Measurements from ENCODE around the gene CCDC159. TPM values are rescaled to one million over a fixed set of nuclear protein-coding genes. Genes with fewer than 3 reads are reported as not detected.

CCDC159 gene
- total and polyA plus RNA-seq, 3 experiments from 2014 or later: 14.2 to 30.1 (median 14.6) TPM

Other genes with a start within 250 kb of the CCDC159 start
- 10 to 100 TPM; 35.3 to 37.2 TPM for gene SPC24, start 190.7 kb upstream of the CCDC159 start, total RNA-seq
- not detected for gene SPC24, start 190.7 kb upstream of the CCDC159 start, polyA plus RNA-seq
- 1 to 10 TPM; 2.0 to 2.3 TPM for gene KANK2, start 149.0 kb upstream of the CCDC159 start, total RNA-seq
- 0.16 TPM for gene KANK2, start 149.0 kb upstream of the CCDC159 start, polyA plus RNA-seq
- not detected for gene ANGPTL8, start 106.9 kb upstream of the CCDC159 start, total RNA-seq
- gene ANGPTL8, start 106.9 kb upstream of the CCDC159 start, polyA plus RNA-seq: not detected
- gene DOCK6, start 84.0 kb upstream of the CCDC159 start, total RNA-seq: 1 to 10 TPM; 2.3 to 3.5 TPM
- gene DOCK6, start 84.0 kb upstream of the CCDC159 start, polyA plus RNA-seq: 0.71 TPM
- not detected for gene TSPAN16, start 50.4 kb upstream of the CCDC159 start, total RNA-seq
- gene TSPAN16, start 50.4 kb upstream of the CCDC159 start, polyA plus RNA-seq: not detected
- 1 to 10 TPM; 3.2 to 4.5 TPM for gene RAB3D, start 6.9 kb upstream of the CCDC159 start, total RNA-seq
- 3.7 TPM for gene RAB3D, start 6.9 kb upstream of the CCDC159 start, polyA plus RNA-seq
- 10 to 100 TPM; 24.8 to 30.5 TPM for gene TMEM205, start 251 bp upstream of the CCDC159 start, total RNA-seq
- gene TMEM205, start 251 bp upstream of the CCDC159 start, polyA plus RNA-seq: 75.9 TPM
- gene PLPPR2, start 8.9 kb downstream of the CCDC159 start, total RNA-seq: 1 to 10 TPM; 2.1 to 2.2 TPM
- 1.2 TPM for gene PLPPR2, start 8.9 kb downstream of the CCDC159 start, polyA plus RNA-seq
- 1 to 10 TPM; 2.1 to 2.2 TPM for gene SWSAP1, start 28.1 kb downstream of the CCDC159 start, total RNA-seq
- 7.0 TPM for gene SWSAP1, start 28.1 kb downstream of the CCDC159 start, polyA plus RNA-seq
- 1 to 10 TPM; 3.4 to 3.6 TPM for gene EPOR, start 37.8 kb downstream of the CCDC159 start, total RNA-seq
- gene EPOR, start 37.8 kb downstream of the CCDC159 start, polyA plus RNA-seq: 8.0 TPM
- not detected for gene RGL3, start 72.8 kb downstream of the CCDC159 start, total RNA-seq
- gene RGL3, start 72.8 kb downstream of the CCDC159 start, polyA plus RNA-seq: not detected
- under 1 TPM; 0.11 to 0.24 TPM for gene ODAD3, start 88.6 kb downstream of the CCDC159 start, total RNA-seq
- not detected for gene ODAD3, start 88.6 kb downstream of the CCDC159 start, polyA plus RNA-seq
- 100 to 1,000 TPM; 262 to 272 TPM for gene PRKCSH, start 89.1 kb downstream of the CCDC159 start, total RNA-seq
- 60.7 TPM for gene PRKCSH, start 89.1 kb downstream of the CCDC159 start, polyA plus RNA-seq
- gene ELAVL3, start 134.5 kb downstream of the CCDC159 start, total RNA-seq: not detected
- gene ELAVL3, start 134.5 kb downstream of the CCDC159 start, polyA plus RNA-seq: not detected
- gene ZNF653, start 159.3 kb downstream of the CCDC159 start, total RNA-seq: 10 to 100 TPM; 12.6 to 13.3 TPM
- 5.1 TPM for gene ZNF653, start 159.3 kb downstream of the CCDC159 start, polyA plus RNA-seq
- 10 to 100 TPM; 59.6 to 61.0 TPM for gene ECSIT, start 182.6 kb downstream of the CCDC159 start, total RNA-seq
- gene ECSIT, start 182.6 kb downstream of the CCDC159 start, polyA plus RNA-seq: 31.4 TPM
- not detected for gene CNN1, start 192.3 kb downstream of the CCDC159 start, total RNA-seq
- not detected for gene CNN1, start 192.3 kb downstream of the CCDC159 start, polyA plus RNA-seq
- 10 to 100 TPM; 61.7 to 62.7 TPM for gene ELOF1, start 212.7 kb downstream of the CCDC159 start, total RNA-seq
- gene ELOF1, start 212.7 kb downstream of the CCDC159 start, polyA plus RNA-seq: 91.7 TPM
- 1 to 10 TPM; 5.7 TPM for gene ACP5, start 231.1 kb downstream of the CCDC159 start, total RNA-seq
- 11.8 TPM for gene ACP5, start 231.1 kb downstream of the CCDC159 start, polyA plus RNA-seq